Measurements from ENCODE around the gene GNAT2.

GRCh38 chr1:109556563-109556962, 62.9 kb downstream of the GNAT2 start:
- TF ChIP-seq CTCF (conservative IDR thresholded peaks at IDR 0.05 in 1 of 2, IDR thresholded peaks at IDR 0.05 in 1 of 2; ENCODE audit: low read depth in 1 of 2, low read length in 2 of 2) (no peak), EZH2 (IDR thresholded peaks at IDR 0.05; ENCODE audit: low read length, missing control alignments) (no peak)
